ENCODE data around the gene OR52I1. TPM values are rescaled to one million over a fixed set of nuclear protein-coding genes. Genes with fewer than 3 reads are reported as not detected.

The OR52I1 gene
- total RNA-seq, 1 donor = not detected

DNA sequence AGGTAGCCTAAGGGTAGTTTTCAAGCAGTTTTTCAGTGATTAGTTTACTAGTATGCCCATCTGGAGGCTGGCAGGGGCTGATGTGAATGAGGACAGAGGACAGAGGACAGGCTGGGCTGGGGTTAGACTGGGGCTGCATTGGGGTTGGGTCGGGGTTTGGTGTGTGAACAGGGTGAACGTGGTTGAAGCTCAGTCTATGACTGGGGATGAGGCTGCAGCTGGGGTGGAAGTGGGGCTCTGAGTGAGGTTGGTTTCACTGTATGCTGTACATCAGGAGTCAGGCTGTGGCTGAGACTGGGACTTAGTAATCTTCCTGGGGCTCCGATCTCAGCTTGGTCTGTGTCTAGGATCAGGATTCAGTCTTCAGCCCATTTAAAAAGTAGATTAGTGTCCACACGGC, 50.4 kb downstream of the OR52I1 start:
- no peak for DNase-seq (ENCODE audit: low read depth)
- H3K4me3 ChIP-seq (ENCODE audit: low read depth, low read length) = no peak overlapping the region
- TF ChIP-seq, protein P1, sequence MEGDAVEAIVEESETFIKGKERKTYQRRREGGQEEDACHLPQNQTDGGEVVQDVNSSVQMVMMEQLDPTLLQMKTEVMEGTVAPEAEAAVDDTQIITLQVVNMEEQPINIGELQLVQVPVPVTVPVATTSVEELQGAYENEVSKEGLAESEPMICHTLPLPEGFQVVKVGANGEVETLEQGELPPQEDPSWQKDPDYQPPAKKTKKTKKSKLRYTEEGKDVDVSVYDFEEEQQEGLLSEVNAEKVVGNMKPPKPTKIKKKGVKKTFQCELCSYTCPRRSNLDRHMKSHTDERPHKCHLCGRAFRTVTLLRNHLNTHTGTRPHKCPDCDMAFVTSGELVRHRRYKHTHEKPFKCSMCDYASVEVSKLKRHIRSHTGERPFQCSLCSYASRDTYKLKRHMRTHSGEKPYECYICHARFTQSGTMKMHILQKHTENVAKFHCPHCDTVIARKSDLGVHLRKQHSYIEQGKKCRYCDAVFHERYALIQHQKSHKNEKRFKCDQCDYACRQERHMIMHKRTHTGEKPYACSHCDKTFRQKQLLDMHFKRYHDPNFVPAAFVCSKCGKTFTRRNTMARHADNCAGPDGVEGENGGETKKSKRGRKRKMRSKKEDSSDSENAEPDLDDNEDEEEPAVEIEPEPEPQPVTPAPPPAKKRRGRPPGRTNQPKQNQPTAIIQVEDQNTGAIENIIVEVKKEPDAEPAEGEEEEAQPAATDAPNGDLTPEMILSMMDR (IDR thresholded peaks at IDR 0.05; ENCODE audit: insufficient read depth, low read length) = no peak

Other genes with a start within 250 kb of the OR52I1 start
- gene OR52B4, start 225.7 kb upstream of the OR52I1 start, total RNA-seq (ENCODE audit: low replicate concordance) = not detected in 2 replicates
- gene TRIM21, start 200.3 kb upstream of the OR52I1 start, total RNA-seq (ENCODE audit: low replicate concordance) = 15.4 and 15.6 TPM in 2 replicates
- not detected in 2 replicates for gene OR52K2, start 144.7 kb upstream of the OR52I1 start, total RNA-seq (ENCODE audit: low replicate concordance)
- gene OR52K1, start 111.4 kb upstream of the OR52I1 start, total RNA-seq (ENCODE audit: low replicate concordance) = not detected in 2 replicates
- gene OR52M1, start 48.8 kb upstream of the OR52I1 start, total RNA-seq (ENCODE audit: low replicate concordance) = not detected in 2 replicates
- not detected in 2 replicates for gene OR52I2, start 12.3 kb upstream of the OR52I1 start, total RNA-seq (ENCODE audit: low replicate concordance)
- gene TRIM68, start 14.2 kb downstream of the OR52I1 start, total RNA-seq (ENCODE audit: low replicate concordance) = 9.9 and 13.0 TPM in 2 replicates
- not detected in 2 replicates for gene OR51D1, start 43.4 kb downstream of the OR52I1 start, total RNA-seq (ENCODE audit: low replicate concordance)
- not detected in 2 replicates for gene OR51E1, start 49.9 kb downstream of the OR52I1 start, total RNA-seq (ENCODE audit: low replicate concordance)
- gene OR51E2, start 103.8 kb downstream of the OR52I1 start, total RNA-seq (ENCODE audit: low replicate concordance) = not detected in 2 replicates
- gene MMP26, start 110.7 kb downstream of the OR52I1 start, total RNA-seq (ENCODE audit: low replicate concordance) = not detected in 2 replicates
- gene OR51F1, start 175.9 kb downstream of the OR52I1 start, total RNA-seq (ENCODE audit: low replicate concordance) = not detected in 2 replicates
- not detected in 2 replicates for gene OR52R1, start 210.3 kb downstream of the OR52I1 start, total RNA-seq (ENCODE audit: low replicate concordance)
- gene OR51F2, start 227.3 kb downstream of the OR52I1 start, total RNA-seq (ENCODE audit: low replicate concordance) = not detected in 2 replicates

All from fibroblast of the aortic adventitia (primary cell).